ENCODE measurements around the gene ZRANB2.

GRCh38 chr1:71037829-71038620 is 42.8 kb downstream of the ZRANB2 start:
- TF ChIP-seq CTCF (IDR thresholded peaks at IDR 0.05) (no peak), EP300 (IDR thresholded peaks at IDR 0.05) (no peak), POLR2AphosphoS5 (IDR thresholded peaks at IDR 0.05) (no peak), POLR2A (IDR thresholded peaks at IDR 0.05) (no peak)
